ENCODE results near the gene ZSWIM9. TPM values are rescaled to one million over a fixed set of nuclear protein-coding genes. Genes with fewer than 3 reads are reported as not detected.
"Not testable (repeated sequence)": the region's sequence is repeated elsewhere in the genome, so short reads cannot be mapped to it uniquely, and the experiment has no call there.

The ZSWIM9 gene
- total RNA-seq, 2 donors from 2014 or later = 9.9 to 13.0 TPM

GRCh38 chr19:48237057-48237456 is 66.6 kb downstream of the ZSWIM9 start:
- H3K4me3 ChIP-seq (ENCODE audit: low read length) = no peak overlapping the region
- H3K9me3 ChIP-seq (ENCODE audit: control insufficient read depth, low read length) = no peaks in the 10 kb centered on the region
- H3K4me1 ChIP-seq (ENCODE audit: control insufficient read depth, insufficient read depth, low read length) = no peaks in the 10 kb centered on the region
- H3K4me3 Mint-ChIP-seq = no peak overlapping the region
- WGBS, 2 experiments (ENCODE audit: insufficient coverage in 1 of 2, insufficient read length in 1 of 2) = 91 to 100% methylated on average over 3 of the region's 3 CpGs
- H3K27me3 ChIP-seq (ENCODE audit: control insufficient read depth, insufficient read depth, low read length, poor library complexity, severe bottlenecking) = no peaks in the 10 kb centered on the region
- H3K9me3 Mint-ChIP-seq = no peaks in the 10 kb centered on the region
- H3K36me3 Mint-ChIP-seq (ENCODE audit: low read depth) = peaks cover 50% of the 10 kb centered on the region
- no peak overlapping the region for H3K27ac Mint-ChIP-seq
- no peak for DNase-seq
- no peaks in the 10 kb centered on the region for H3K27me3 Mint-ChIP-seq (ENCODE audit: insufficient read depth)
- TF ChIP-seq, protein P1, sequence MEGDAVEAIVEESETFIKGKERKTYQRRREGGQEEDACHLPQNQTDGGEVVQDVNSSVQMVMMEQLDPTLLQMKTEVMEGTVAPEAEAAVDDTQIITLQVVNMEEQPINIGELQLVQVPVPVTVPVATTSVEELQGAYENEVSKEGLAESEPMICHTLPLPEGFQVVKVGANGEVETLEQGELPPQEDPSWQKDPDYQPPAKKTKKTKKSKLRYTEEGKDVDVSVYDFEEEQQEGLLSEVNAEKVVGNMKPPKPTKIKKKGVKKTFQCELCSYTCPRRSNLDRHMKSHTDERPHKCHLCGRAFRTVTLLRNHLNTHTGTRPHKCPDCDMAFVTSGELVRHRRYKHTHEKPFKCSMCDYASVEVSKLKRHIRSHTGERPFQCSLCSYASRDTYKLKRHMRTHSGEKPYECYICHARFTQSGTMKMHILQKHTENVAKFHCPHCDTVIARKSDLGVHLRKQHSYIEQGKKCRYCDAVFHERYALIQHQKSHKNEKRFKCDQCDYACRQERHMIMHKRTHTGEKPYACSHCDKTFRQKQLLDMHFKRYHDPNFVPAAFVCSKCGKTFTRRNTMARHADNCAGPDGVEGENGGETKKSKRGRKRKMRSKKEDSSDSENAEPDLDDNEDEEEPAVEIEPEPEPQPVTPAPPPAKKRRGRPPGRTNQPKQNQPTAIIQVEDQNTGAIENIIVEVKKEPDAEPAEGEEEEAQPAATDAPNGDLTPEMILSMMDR (conservative IDR thresholded peaks at IDR 0.05) = no peak
- no peak overlapping the region for H3K27ac ChIP-seq (ENCODE audit: low read depth, low read length)
- no peaks in the 10 kb centered on the region for H3K4me1 Mint-ChIP-seq
- no peak overlapping the region for H3K9ac ChIP-seq (ENCODE audit: extremely low read depth, low read length, poor library complexity, severe bottlenecking)
- peaks cover 11% of the 10 kb centered on the region for H3K36me3 ChIP-seq (ENCODE audit: control insufficient read depth, insufficient read depth, low read length)

- Mint-ChIP-seq H3K9me3 (no peaks in the 10 kb centered on the region), H3K4me1 (no peaks in the 10 kb centered on the region), H3K36me3 (ENCODE audit: low read depth) (peaks cover 47% of the 10 kb centered on the region), H3K27ac (no peak overlapping the region), H3K4me3 (no peak overlapping the region), H3K27me3 (ENCODE audit: insufficient read depth) (no peaks in the 10 kb centered on the region)
- Histone ChIP-seq H3K4me1 (ENCODE audit: control insufficient read depth, insufficient read depth, low read length) (no peaks in the 10 kb centered on the region), H3K36me3 (ENCODE audit: control insufficient read depth, insufficient read depth, low read length) (peaks cover 7% of the 10 kb centered on the region), H3K27ac (ENCODE audit: low read depth, low read length) (no peak overlapping the region), H3K27me3 (ENCODE audit: control insufficient read depth, insufficient read depth, low read length, poor library complexity, severe bottlenecking) (no peaks in the 10 kb centered on the region), H3K9ac (ENCODE audit: extremely low read depth, low read length, poor library complexity, severe bottlenecking) (no peak overlapping the region), H3K4me3 (ENCODE audit: low read length) (no peak overlapping the region), H3K9me3 (ENCODE audit: control insufficient read depth, low read length) (no peaks in the 10 kb centered on the region)
- no peak for DNase-seq
- TF ChIP-seq, protein P1 (conservative IDR thresholded peaks at IDR 0.05) = no peak
- 88 to 92% methylated on average over 4 to 6 of the region's 6 CpGs for WGBS, 2 experiments (ENCODE audit: insufficient coverage in 1 of 2, insufficient read length in 1 of 2)
These were observed 68.6 kb downstream of the ZSWIM9 start for GRCh38 chr19:48239120-48239519.

DNA sequence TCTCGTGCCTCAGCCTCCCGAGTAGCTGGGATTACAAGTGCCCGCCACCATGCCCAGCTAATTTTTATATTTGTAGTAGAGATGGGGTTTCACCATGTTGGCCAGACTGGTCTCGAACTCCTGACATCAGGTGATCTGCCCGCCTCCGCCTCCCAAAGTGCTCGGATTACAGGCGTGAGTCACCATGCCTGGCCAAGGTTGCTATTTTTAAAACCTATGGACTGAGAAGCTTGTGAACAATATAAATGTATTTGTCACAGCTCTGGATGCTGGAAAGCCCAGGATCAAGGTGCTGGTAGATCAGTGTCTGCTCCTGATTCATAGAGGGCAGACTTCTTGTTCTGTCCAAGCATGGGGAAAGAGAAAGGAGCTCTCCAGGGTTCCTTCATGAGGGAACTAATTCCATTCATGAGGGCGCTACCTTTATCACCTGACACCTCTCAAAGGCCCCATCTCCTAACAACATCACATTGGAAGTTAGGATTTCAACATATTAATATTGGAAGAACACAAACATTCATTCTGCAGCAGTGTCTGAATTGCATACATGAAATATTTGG is 69.2 kb downstream of the ZSWIM9 start:
- TF ChIP-seq, protein P1 (conservative IDR thresholded peaks at IDR 0.05) = no peak
- 93 to 95% methylated on average over 5 to 9 of the region's 9 CpGs for WGBS, 2 experiments (ENCODE audit: insufficient coverage in 1 of 2, insufficient read length in 1 of 2)
- Histone ChIP-seq H3K27ac (ENCODE audit: low read depth, low read length) (no peak overlapping the region), H3K9ac (ENCODE audit: extremely low read depth, low read length, poor library complexity, severe bottlenecking) (no peak overlapping the region), H3K9me3 (ENCODE audit: control insufficient read depth, low read length) (no peaks in the 10 kb centered on the region), H3K36me3 (ENCODE audit: control insufficient read depth, insufficient read depth, low read length) (peaks cover 4% of the 10 kb centered on the region), H3K4me3 (ENCODE audit: low read length) (no peak overlapping the region), H3K27me3 (ENCODE audit: control insufficient read depth, insufficient read depth, low read length, poor library complexity, severe bottlenecking) (no peaks in the 10 kb centered on the region), H3K4me1 (ENCODE audit: control insufficient read depth, insufficient read depth, low read length) (peaks cover 2% of the 10 kb centered on the region)
- no peak for DNase-seq
- Mint-ChIP-seq H3K27me3 (ENCODE audit: insufficient read depth) (no peaks in the 10 kb centered on the region), H3K4me1 (peaks cover 5% of the 10 kb centered on the region), H3K9me3 (no peaks in the 10 kb centered on the region), H3K27ac (no peak overlapping the region), H3K4me3 (no peak overlapping the region), H3K36me3 (ENCODE audit: low read depth) (peaks cover 46% of the 10 kb centered on the region)

DNA sequence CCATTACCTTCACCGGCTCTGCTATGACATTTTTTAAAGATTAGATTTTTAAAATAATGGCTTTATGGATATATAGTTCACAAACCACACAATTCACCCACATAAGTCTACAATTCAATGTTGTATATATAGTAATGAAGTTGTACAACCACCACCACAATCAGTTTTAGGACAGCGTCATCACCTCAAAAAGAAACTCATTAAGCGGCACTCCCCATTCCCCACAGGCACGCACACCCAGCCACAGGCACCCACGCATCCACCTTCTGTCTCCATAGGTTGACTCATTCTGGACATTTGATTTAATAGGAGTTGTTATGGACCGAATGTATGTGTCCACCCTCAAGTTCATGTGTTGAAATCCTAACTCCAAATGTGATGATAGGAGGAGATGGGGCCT is 71.3 kb downstream of the ZSWIM9 start:
- H3K4me3 ChIP-seq (ENCODE audit: low read length); H3K27ac ChIP-seq (ENCODE audit: low read depth, low read length); H3K36me3 ChIP-seq (ENCODE audit: control insufficient read depth, insufficient read depth, low read length); H3K27me3 Mint-ChIP-seq (ENCODE audit: insufficient read depth); H3K27me3 ChIP-seq (ENCODE audit: control insufficient read depth, insufficient read depth, low read length, poor library complexity, severe bottlenecking); DNase-seq; H3K9me3 Mint-ChIP-seq; H3K9ac ChIP-seq (ENCODE audit: extremely low read depth, low read length, poor library complexity, severe bottlenecking); H3K9me3 ChIP-seq (ENCODE audit: control insufficient read depth, low read length); H3K27ac Mint-ChIP-seq; H3K4me1 ChIP-seq (ENCODE audit: control insufficient read depth, insufficient read depth, low read length); H3K4me3 Mint-ChIP-seq; H3K4me1 Mint-ChIP-seq: not testable (repeated sequence)
- WGBS, 2 experiments (ENCODE audit: insufficient coverage in 1 of 2, insufficient read length in 1 of 2) = 97 to 100% methylated on average over 2 to 5 of the region's 6 CpGs
- peaks cover 49% of the 10 kb centered on the region for H3K36me3 Mint-ChIP-seq (ENCODE audit: low read depth)
